ENCODE data around the gene CACNA1G. TPM values are rescaled to one million over a fixed set of nuclear protein-coding genes. Genes with fewer than 3 reads are reported as not detected.

Gene CACNA1G
- total RNA-seq, 1 experiment from 2014 or later, result 0.04 TPM

- no peak for DNase-seq
- peak; percentile 64; the same call in 1 of the 2 replicates for ATAC-seq
Observed at GRCh38 chr17:50603340-50603739, 42.8 kb downstream of the CACNA1G start.

GRCh38 chr17:50604513-50604912 is 44.0 kb downstream of the CACNA1G start:
- no TSS peak for BruUV-seq (replicated peaks)
- Histone ChIP-seq H3K9me3 (ENCODE audit: low read length) (no peaks in the 10 kb centered on the region), H3K27ac (ENCODE audit: low read length) (no peak overlapping the region), H3K4me1 (ENCODE audit: insufficient read depth, low read length) (no peaks in the 10 kb centered on the region), H3K4me2 (ENCODE audit: low read length) (no peak overlapping the region), H2AFZ (ENCODE audit: low read length) (no peak overlapping the region), H3K36me3 (ENCODE audit: low read depth, low read length) (no peaks in the 10 kb centered on the region), H3K9ac (ENCODE audit: low read length) (no peak overlapping the region), H3K4me3 (ENCODE audit: low read length) (no peak overlapping the region), H4K20me1 (ENCODE audit: low read length) (no peaks in the 10 kb centered on the region), H3F3A (ENCODE audit: low read length, unreplicated experiment) (no peaks in the 10 kb centered on the region), H3K27me3 (ENCODE audit: low read length) (no peaks in the 10 kb centered on the region), H3K9me2 (replicated peaks; ENCODE audit: low read length) (no peaks in the 10 kb centered on the region), H3K79me2 (ENCODE audit: low read length) (no peaks in the 10 kb centered on the region)
- ATAC-seq, result no peak
- intact Hi-C loops (cut with micrococcal nuclease), result no loop called here
- ChIA-PET POLR2A (ENCODE audit: unreplicated experiment) (no interaction called here), CTCF (interaction anchor here (0.6 kb wide), 1 partner anchor 10 kb away, joined by 3 read pairs; no protein-coding TSS in a partner anchor)
- DNase-seq, result no peak
- TF ChIP-seq EZH2 (IDR thresholded peaks at IDR 0.05; ENCODE audit: low read length, unreplicated experiment) (no peak), CTCF (conservative IDR thresholded peaks at IDR 0.05; ENCODE audit: low read depth, low read length) (no peak), EZH2phosphoT487 (IDR thresholded peaks at IDR 0.05; ENCODE audit: borderline replicate concordance, low read length) (no peak)

More at GRCh38 chr17:50603340-50603739, 42.8 kb downstream of the CACNA1G start:
- TF ChIP-seq EZH2 (IDR thresholded peaks at IDR 0.05; ENCODE audit: low read length, unreplicated experiment) (no peak), CTCF (conservative IDR thresholded peaks at IDR 0.05; ENCODE audit: low read depth, low read length) (peak; percentile 42)
- POLR2A ChIA-PET (ENCODE audit: unreplicated experiment), result no interaction called here
- H3K79me2 ChIP-seq (ENCODE audit: low read length), result no peaks in the 10 kb centered on the region
- no peak overlapping the region for H2AFZ ChIP-seq (ENCODE audit: low read length)
- H3K4me1 ChIP-seq (ENCODE audit: insufficient read depth, low read length), result no peaks in the 10 kb centered on the region
- H3K4me2 ChIP-seq (ENCODE audit: low read length), result no peak overlapping the region
- intact Hi-C loops (cut with micrococcal nuclease), result no loop called here
- H3K4me3 ChIP-seq (ENCODE audit: low read length), result no peak overlapping the region
- H3K9me3 ChIP-seq (ENCODE audit: low read length), result no peaks in the 10 kb centered on the region
- CTCF ChIA-PET, result no interaction called here
- H3K9me2 ChIP-seq (replicated peaks; ENCODE audit: low read length), result no peaks in the 10 kb centered on the region
- H3F3A ChIP-seq (ENCODE audit: low read length, unreplicated experiment), result no peaks in the 10 kb centered on the region
- H3K9ac ChIP-seq (ENCODE audit: low read length), result no peak overlapping the region
- no peaks in the 10 kb centered on the region for H4K20me1 ChIP-seq (ENCODE audit: low read length)
- H3K27me3 ChIP-seq (ENCODE audit: low read length), result no peaks in the 10 kb centered on the region
- H3K27ac ChIP-seq (ENCODE audit: low read length), result no peak overlapping the region
- H3K36me3 ChIP-seq (ENCODE audit: low read depth, low read length), result no peaks in the 10 kb centered on the region
- no TSS peak for BruUV-seq (replicated peaks)

- no peaks in the 10 kb centered on the region for H3K27me3 ChIP-seq (ENCODE audit: low read length)
- H4K20me1 ChIP-seq (ENCODE audit: low read length), result no peaks in the 10 kb centered on the region
- TF ChIP-seq EZH2phosphoT487 (IDR thresholded peaks at IDR 0.05; ENCODE audit: borderline replicate concordance, low read length), result no peak
- TF ChIP-seq EZH2 (IDR thresholded peaks at IDR 0.05; ENCODE audit: low read length, unreplicated experiment), result no peak
- no peak for TF ChIP-seq CTCF (conservative IDR thresholded peaks at IDR 0.05; ENCODE audit: low read depth, low read length)
- H2AFZ ChIP-seq (ENCODE audit: low read length), result no peak overlapping the region
- no peaks in the 10 kb centered on the region for H3K79me2 ChIP-seq (ENCODE audit: low read length)
- no peak overlapping the region for H3K4me2 ChIP-seq (ENCODE audit: low read length)
- H3K27ac ChIP-seq (ENCODE audit: low read length), result no peak overlapping the region
- no peaks in the 10 kb centered on the region for H3K4me1 ChIP-seq (ENCODE audit: insufficient read depth, low read length)
- H3K9ac ChIP-seq (ENCODE audit: low read length), result no peak overlapping the region
- H3K9me3 ChIP-seq (ENCODE audit: low read length), result no peaks in the 10 kb centered on the region
- intact Hi-C loops (cut with micrococcal nuclease), result no loop called here
- no peak for DNase-seq
- ChIA-PET CTCF (no interaction called here), POLR2A (ENCODE audit: unreplicated experiment) (no interaction called here)
- ATAC-seq, result no peak
- H3K36me3 ChIP-seq (ENCODE audit: low read depth, low read length), result no peaks in the 10 kb centered on the region
- H3K9me2 ChIP-seq (replicated peaks; ENCODE audit: low read length), result no peaks in the 10 kb centered on the region
- no TSS peak for BruUV-seq (replicated peaks)
- H3F3A ChIP-seq (ENCODE audit: low read length, unreplicated experiment), result no peaks in the 10 kb centered on the region
- no peak overlapping the region for H3K4me3 ChIP-seq (ENCODE audit: low read length)
Observed at GRCh38 chr17:50605429-50605828, 44.9 kb downstream of the CACNA1G start.

Data from PC-3 (cell line).